OCI-LY1 (cell line): ENCODE data around the gene EFNB3.

Experiments
- EZH2 ChIP-seq: fragments of 200-600 bp; sonication (generic), shearing (Covaris generic); IDR thresholded peaks from 2 replicates; pipeline ENCODE4 v1.8.0; 2017; ENCODE audit warnings: borderline replicate concordance, mixed run types, mild to moderate bottlenecking, antibody characterized with exemption, low read length, moderate library complexity, mixed read lengths
- TF ChIP-seq, protein P1 (sequence below): fragments of 200-600 bp; sonication (generic), shearing (Covaris generic); IDR thresholded peaks from 2 replicates; pipeline ENCODE4 v1.5.1; 2017; ENCODE audit warnings: mild to moderate bottlenecking, antibody characterized with exemption, low read length, moderate library complexity, mixed read lengths

DNA sequence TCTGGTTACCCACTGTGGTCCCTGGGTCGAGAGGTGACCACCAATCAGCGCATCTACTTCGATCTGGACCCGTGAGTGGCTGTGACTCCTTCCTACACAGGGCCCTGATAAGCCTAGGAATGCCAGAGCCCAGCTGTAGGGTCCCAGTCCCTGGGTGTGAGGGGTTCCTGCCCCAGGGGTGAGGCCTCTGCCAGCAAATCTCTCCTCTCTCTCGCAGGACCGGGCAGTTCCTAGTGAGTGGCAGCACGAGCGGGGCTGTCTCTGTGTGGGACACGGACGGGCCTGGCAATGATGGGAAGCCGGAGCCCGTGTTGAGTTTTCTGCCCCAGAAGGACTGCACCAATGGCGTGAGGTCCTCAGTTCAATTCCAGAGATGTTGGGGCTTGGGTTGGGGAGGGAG lies 2.2 kb upstream of the EFNB3 start:
- TF ChIP-seq EZH2, result no peak
- TF ChIP-seq, protein P1, sequence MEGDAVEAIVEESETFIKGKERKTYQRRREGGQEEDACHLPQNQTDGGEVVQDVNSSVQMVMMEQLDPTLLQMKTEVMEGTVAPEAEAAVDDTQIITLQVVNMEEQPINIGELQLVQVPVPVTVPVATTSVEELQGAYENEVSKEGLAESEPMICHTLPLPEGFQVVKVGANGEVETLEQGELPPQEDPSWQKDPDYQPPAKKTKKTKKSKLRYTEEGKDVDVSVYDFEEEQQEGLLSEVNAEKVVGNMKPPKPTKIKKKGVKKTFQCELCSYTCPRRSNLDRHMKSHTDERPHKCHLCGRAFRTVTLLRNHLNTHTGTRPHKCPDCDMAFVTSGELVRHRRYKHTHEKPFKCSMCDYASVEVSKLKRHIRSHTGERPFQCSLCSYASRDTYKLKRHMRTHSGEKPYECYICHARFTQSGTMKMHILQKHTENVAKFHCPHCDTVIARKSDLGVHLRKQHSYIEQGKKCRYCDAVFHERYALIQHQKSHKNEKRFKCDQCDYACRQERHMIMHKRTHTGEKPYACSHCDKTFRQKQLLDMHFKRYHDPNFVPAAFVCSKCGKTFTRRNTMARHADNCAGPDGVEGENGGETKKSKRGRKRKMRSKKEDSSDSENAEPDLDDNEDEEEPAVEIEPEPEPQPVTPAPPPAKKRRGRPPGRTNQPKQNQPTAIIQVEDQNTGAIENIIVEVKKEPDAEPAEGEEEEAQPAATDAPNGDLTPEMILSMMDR, result no peak
